Stomach (tissue), 4 donors: ENCODE results near the gene SGCG.

Source experiments
- POLR2A ChIP-seq, 4 donors: fragments of 450-650 bp; IDR thresholded peaks; one replicate each; pipeline ENCODE4 v1.6.1; 2016; ENCODE audit warnings: antibody characterized with exemption in 4 of 4, control low read depth in 2 of 4, mild to moderate bottlenecking in 1 of 4, moderate library complexity in 1 of 4
- TF ChIP-seq, protein P1 (sequence below), 7 experiments: fragments of 450-650 bp in 4 of 7; fragments of 200-600 bp in 3 of 7; sonication (generic) in 3 of 7; IDR thresholded peaks; one replicate each; pipeline ENCODE4 v1.5.1; 2016 to 2019; ENCODE audit warnings: antibody characterized with exemption in 7 of 7, control low read depth in 2 of 7, mild to moderate bottlenecking in 1 of 7

DNA sequence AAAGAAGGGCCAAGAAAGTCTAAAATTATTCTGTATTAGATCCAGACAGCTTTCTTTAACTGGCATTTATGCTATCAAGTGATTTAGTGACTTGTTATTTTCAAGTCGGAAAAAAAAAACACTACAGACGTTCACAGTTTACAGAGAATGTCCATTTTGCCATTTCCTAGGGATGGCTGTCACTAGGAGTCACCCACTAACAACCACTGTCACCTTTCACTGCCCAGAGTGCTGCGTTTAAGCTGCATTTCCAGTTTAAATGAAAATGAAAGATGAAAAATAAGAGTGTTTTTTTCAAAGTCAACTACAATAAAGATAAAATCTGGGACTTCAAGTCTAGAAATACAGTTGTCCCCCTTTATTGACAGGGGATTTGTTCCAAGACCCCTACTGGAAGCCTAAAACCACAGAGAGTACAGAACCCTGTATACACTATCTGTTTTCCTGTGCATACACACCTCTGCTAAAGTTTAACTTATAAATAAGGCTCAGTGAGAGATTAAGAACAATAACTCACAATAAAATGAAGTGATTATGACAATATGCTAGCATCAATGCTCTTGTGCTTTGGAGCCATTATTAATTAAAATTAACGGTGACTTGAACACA is 140.3 kb downstream of the SGCG start:
- TF ChIP-seq, protein P1, sequence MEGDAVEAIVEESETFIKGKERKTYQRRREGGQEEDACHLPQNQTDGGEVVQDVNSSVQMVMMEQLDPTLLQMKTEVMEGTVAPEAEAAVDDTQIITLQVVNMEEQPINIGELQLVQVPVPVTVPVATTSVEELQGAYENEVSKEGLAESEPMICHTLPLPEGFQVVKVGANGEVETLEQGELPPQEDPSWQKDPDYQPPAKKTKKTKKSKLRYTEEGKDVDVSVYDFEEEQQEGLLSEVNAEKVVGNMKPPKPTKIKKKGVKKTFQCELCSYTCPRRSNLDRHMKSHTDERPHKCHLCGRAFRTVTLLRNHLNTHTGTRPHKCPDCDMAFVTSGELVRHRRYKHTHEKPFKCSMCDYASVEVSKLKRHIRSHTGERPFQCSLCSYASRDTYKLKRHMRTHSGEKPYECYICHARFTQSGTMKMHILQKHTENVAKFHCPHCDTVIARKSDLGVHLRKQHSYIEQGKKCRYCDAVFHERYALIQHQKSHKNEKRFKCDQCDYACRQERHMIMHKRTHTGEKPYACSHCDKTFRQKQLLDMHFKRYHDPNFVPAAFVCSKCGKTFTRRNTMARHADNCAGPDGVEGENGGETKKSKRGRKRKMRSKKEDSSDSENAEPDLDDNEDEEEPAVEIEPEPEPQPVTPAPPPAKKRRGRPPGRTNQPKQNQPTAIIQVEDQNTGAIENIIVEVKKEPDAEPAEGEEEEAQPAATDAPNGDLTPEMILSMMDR (IDR thresholded peaks at IDR 0.05) = no peak
- TF ChIP-seq POLR2A (IDR thresholded peaks at IDR 0.05) = no peak
